GM21737 (cell line): Measurements from ENCODE around the gene MTMR3.
A peak's percentile ranks its signal among the peaks of the same experiment; 100 is the strongest.

Experiments
- ATAC-seq: cut with Tn5 transposase; IDR thresholded peaks from one replicate; pipeline ENCODE4 v1.9.1; 2021; ENCODE audit warnings: mild to moderate bottlenecking, moderate library complexity; ENCODE audit not compliant: unreplicated experiment

MTMR3 gene

DNA sequence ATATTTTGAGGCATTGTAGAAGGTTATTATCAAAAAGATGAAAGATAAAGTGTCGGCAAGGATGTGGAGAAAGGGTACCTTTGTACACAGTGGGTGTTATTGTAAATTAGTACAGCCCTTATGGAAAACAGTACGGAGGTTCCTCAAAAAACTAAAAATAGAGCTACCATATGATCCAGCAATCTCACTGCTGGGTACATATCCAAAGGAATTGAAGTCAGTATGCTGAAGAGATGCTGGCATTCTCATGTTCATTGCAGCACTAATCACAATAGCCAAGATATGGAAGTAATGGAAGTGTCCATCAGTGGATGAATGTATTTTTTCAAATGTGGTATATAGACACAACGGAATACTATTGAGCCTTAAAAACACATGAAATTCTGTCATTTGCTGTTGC lies 15.1 kb upstream of the MTMR3 start:
- no peak for ATAC-seq

DNA sequence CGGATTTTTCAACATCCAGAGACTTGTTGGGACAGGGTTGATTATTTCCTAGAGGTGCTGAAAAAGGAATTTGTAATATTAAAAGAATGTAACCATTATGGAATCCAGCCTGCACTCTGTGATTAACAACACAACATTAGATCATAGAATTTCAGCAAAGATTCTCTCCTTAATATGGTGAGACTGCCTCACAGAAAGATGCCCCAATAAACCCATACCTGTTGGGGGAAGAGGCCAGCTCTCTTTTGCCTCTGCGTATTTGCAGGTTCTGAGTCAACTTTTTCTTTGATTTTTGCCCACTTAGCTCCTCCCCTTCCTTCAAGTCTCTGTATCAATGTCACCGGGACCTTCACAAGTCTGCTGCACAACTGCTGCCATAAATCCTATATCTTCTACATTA lies 12.4 kb upstream of the MTMR3 start:
- ATAC-seq: no peak

DNA sequence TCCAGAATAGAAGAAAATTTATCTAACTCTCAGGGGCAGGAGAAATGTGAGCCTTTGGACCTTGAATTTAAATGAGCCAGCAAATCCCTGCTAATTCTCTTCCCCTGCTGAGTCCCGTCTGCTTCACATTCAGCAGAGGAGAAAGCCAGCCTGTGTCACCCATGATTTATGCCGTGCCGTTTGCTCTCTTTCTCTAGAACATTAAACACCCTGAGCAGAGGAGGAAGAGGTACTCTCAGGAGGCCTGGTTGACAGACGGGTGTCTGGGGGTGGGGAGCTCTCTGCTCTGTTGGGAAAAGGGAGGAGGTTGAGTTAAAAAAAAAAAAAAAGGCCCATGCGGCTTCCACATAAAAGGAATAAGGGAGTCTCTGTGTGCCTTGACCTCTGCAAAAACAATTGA lies 11.3 kb upstream of the MTMR3 start:
- no peak for ATAC-seq

DNA sequence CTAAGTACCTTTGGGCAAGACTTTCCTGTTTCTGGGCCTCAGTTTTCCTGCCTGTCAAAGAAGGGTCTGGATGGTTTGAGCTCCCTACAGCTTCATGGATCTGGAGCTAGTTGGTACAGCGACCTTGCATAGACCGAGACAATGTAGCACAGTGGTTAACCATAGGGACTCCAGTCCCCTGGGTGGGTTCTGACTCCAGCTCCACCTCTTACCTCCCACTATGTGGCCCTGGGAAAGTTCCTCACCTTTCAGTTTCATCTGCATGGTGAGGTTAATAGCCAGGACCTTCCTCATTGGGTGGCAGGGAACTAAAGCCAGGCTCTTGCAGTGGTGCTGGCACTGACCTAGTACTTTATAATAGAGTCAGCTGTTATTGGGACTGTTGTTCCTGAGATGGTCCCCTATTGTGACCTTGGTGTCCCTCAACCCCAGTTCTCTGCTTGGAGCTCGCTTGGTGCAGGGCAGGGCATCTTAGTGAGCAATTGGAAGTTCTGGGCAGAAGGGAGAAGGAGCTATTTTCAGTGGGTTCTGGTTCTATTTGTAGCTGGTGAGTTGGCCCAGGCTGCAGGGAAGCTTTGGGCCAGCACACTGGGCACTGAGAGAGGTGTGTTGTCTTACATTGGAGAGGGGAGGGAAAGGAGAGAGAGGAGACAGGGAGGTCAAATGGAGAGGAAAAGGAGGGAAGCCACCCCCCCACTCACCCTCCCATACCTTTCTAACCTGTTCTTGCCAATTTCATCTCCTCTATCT lies 10.7 kb upstream of the MTMR3 start:
- no peak for ATAC-seq

DNA sequence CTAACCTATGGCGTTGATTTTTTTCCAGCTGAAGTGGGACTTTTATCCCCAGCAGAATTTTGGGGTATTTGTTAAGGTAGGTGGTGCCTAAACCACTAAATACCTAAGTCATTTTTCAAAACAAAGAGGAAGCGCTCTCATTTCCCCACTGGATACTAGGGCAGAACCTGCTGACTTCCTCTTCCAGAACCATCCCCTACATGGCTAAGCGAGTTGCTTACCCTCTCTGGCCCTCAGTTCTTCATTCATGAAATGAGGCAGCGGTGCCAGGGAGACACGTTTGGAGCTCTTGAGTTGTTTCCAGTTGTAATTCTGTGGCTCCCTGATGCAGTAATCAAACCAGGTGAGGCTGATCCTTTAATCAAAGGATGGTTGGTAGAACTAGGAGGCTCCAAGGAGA lies 10.0 kb upstream of the MTMR3 start:
- no peak for ATAC-seq

DNA sequence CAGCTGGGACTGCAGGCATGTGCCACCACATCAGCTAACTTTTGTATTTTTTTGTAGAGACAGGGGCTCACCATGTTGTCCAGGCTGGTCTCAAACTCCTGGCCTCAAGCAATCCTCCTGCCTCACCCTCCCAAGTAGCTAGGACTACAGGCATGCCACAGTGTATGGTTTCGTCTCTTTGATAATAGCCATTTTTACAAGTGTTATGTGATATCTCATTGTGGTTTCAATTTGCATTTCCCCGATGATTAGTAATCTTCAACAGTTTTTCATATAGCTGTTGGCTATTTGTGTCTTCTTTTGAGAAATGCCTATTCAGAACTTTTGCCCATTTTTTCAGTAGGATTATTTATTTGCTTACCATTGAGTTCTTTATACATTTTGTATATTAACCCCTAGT lies 9.0 kb upstream of the MTMR3 start:
- no peak for ATAC-seq

DNA sequence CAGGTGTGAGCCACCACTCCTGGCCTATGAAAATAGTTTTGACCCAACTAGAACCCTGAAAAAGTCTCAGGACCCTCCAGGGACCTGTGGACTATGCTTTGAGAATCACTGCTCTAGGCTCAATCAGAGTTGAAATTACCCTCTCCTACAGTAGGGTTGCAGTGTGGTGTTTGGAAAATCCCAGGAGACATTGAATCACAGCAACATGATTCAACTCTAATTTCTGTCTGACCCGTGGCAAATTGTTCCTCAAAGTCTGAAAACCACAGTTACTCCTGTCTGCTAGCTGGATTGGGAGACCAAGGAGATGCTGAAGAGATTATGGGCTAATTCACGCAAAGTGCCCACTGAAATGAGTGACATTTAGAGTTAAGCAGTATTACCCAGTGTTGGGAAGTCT lies 5.4 kb upstream of the MTMR3 start:
- no peak for ATAC-seq

DNA sequence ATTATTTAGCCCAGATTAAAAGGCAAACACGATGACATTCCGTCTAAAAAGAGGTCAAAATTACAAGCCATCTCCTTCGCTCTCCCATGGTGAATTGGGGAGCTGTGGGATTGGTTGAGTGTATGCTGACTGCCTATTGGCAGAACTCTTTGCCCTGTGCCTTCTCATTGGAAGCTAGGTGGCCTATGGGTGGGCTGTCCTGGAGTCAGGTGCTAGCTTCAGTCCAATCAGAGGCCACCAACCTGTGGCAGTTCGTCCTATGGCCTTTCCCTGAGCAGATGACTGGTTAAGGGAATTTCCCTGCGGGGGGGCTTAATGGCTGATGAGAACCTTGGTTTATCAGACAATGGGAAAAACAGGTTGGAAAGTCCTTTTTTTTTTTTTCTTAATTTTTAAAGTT lies 3.2 kb upstream of the MTMR3 start:
- no peak for ATAC-seq

DNA sequence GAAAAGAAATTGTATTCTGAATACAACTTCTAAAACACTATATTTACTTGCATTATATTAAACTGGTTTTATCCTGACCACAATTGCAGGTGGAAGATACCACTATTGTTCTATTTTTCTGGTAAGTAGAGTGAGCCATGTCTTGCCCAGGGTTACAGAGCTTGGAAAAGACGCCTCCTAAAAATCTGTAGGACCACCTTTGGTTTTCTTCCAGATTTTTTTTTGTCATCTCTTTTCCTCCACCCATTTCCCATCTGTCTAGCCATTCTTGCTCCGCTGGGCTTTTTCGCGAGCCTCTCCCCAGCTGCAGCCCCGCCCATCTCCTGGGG lies 294 bp upstream of the MTMR3 start:
- peak; percentile 55 for ATAC-seq

DNA sequence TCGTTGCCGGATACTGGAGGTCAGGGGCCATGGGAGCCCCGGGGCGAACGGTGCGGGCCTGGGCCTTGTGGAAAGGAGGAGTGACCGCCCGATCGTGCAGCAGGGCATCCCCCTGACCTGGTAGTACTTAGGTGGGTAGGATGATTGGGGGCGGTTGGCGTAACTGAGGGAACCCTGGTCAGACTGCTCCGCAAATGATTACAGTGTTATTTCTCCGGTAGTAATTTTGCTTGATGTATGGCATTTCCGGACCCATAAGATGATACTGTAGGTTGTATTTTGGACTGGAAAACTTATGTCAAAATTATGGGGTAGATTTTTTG lies 762 bp downstream of the MTMR3 start:
- peak; percentile 6 for ATAC-seq

DNA sequence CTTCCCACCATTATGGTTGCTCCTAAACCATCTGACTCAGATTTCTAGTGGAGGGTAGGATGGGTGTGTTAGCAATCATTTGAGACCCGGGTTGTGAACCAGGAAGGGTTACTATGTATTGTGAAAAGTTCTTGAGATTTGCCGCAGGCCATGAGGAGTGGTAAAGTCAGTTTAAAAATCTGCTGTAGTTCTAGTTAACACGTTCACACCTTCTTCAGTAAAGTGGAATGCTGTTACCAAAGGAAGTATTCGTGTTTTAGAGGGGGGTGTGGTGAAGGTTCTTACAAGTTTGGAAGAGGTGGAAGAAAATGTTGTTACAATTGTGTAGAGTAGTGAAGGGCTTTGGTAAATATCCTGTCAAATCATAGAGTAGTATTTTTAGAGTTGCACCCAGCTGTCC lies 2.6 kb downstream of the MTMR3 start:
- no peak for ATAC-seq

DNA sequence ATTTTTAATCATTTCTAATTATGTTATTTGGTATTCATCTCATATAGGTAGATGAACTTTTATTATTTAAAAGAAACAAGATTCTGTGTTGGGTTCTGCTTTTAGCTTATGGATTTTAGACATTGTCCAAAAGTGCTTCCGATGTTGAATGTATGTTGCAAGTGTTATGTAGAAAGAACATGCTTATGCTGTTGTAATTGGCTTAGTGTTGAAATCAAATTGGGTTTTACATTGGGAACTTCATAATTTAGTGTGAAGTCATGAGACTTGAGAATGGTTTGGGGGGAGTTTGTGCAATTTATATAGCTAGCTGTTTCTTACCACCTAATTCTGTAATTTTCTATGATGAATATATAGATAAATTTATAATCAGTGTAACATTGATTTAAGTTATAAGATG lies 3.6 kb downstream of the MTMR3 start:
- no peak for ATAC-seq

DNA sequence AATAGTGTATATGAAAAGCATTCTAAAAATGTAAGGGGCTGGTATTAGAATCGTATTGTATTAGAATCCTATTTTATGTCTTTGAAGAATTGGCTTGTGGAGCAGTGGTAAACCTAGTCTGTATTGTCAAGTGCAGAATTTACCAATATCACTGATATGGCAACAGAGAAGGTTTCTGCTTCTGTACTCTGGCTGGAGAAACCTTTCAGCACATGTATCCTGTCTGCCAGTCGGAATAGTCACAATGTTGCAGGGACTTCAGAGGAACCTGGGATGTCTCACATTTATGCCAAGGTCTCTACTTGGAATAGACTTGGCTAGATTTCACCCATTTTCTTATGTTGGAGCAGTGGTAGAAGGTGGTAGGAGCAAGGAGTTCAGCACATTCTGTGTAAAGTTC lies 4.4 kb downstream of the MTMR3 start:
- no peak for ATAC-seq

DNA sequence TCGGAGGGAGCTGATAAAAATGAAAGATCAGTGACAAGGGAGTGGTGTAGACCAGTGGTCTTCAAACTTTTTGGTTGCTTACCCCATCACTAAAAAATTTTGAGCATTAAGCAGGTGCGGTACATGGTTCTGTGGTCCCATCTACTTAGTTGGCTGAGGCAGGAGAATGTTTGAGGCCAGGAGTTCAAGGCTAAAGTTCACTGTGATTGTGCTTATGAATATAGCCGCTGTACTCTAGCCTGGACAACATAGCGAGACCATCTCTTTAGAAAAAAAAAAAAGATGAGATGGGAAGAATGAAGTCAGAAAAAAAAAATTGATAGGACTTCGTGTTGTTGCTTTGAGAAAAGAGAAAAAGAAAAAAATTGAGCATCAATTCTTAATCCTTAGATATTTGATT lies 7.8 kb downstream of the MTMR3 start:
- ATAC-seq: no peak

DNA sequence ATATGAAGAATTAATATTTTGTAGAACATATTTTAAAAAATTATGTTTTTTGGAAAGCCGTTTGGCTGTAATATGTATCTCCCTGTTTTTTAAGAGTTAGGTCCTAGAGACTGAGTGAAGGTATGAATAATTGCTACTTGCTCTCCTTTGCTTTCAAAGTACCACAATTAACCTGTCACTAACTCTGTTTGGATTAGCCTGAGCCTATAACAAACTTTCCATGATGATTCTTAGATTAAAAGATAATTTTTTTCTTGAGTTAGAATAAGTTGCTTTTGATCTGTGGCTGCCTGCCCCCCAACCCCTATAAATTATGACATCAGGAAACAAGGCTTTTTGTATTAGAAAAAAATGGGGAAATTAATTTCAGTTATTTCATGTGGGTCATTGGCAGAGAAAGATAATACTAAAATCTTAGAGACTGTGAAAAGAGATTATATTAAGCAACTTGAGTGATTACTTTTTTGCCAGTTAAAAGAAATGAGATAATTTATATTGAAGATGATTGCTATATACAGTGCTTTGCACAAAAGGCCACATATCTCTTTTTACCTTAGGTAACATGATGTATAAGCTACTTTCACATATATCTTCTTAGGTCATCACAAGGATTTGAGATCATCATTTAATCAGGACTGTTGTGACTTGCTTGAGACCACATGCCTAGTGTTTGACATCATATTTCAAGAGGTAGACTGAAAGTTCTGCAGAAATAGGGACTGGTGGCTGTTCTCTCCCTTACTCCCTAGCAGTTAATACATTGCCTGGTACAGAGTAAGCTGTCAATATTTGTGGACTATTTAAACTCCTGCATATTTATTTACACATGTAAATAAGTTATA lies 9.6 kb downstream of the MTMR3 start:
- ATAC-seq: no peak

DNA sequence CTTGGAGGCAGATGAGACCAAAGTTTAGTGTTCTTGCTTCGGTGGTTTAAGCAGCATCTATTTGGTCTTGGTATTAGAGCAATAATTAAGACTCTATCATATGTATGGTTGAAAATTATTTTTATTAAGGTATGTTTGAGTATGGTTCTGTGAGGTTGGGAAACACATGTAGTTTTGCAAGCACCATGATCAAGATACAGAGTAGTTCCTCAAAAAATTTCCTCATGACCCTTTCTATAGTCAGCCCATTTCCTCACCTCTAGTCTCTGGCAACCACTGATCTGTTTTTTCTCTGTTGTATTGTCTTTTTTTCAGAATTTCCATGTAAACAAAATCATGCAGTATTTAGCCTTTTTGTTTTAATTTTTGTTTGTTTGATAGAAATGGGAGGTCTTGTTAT lies 18.4 kb downstream of the MTMR3 start:
- ATAC-seq: no peak

DNA sequence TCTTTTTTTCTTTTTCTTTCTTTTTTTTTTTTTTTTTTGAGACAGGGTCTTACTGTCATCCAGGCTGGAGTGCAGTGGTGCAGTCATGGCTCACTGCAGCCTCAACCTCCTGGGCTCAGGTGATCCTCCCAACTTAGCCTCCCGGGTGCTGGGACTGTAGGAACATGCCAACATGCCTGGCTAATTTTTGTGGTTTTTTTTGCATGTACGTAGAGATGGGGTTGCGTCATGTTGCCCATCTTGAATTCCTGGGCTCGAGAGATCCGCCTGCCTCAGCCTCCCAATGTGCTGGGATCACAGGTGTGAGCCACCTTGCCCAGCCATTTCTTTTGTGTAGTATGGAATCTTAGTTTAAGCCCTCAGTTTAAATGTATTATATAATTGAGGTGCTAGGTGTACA lies 20.4 kb downstream of the MTMR3 start:
- ATAC-seq: no peak

DNA sequence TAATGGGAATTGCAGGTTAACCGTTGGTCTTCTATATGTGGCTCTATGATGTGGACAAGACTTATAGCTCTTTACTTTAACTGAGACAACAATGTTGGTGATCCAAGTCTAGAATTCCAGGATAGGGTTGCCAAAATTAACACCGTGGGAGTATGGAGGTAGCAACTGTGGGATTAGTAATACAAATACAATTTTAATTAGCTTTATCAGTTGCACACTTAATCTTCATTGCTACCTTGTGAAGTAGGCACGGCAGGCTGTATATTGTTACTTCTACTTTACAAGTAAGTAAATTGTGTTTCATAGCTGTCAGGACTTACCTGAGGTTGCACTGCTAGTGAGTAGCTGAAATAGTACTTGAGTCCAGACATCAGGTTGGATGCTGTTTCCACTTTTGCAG lies 21.0 kb downstream of the MTMR3 start:
- ATAC-seq: no peak

DNA sequence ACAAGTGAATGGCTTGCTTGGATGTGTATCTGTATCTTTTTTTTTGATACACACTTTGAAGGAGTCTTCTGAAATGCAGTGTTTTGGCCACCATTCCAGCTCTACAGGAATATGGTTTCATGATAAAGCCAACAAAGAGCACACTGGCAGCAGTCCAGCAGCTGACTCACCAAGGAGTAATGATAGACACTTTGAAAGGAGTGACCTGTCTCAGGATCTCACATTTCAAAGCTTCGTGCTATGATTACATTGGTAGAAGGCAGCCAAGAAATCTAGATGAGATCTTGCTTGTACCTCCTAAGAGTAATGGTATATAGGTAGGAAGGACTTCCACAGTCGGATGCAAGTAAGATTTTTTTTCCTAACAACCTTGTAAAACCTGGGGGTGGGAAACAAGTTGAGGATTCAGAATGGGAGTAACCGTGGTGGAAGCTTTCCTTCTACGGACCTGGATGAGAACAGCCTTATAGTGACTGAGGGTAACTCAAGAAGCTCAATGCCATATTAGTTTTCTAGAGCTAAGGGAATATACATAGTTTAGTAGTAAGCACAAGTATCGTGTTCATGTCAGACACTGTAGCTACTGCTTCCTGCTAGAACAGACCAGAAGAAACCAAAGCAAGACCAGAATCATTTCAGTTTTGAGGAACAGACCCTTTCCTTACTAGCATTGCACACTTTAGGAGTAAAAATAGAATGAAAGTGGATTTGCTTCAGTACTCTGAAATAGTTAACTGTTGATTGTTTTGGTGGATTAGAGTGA lies 25.0 kb downstream of the MTMR3 start:
- ATAC-seq: no peak

DNA sequence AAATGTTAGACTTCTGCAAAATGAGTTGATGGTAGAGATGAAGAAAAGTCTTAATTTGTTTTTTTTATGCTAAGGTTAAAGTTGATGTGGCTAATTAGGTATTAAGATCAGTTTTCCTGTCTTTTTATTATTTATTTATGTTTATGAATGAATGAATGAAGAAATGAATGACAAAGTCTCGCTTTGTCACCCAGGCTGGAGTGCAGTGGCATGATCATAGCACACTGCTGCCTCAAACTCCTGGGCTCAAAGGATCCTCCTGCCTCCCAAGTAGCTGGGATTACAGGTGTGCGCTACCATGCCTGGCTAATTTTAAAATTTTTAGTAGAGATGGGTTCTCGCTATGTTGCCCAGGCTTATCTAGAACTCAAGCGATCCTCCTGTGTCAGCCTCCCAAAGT lies 29.2 kb downstream of the MTMR3 start:
- ATAC-seq: no peak

DNA sequence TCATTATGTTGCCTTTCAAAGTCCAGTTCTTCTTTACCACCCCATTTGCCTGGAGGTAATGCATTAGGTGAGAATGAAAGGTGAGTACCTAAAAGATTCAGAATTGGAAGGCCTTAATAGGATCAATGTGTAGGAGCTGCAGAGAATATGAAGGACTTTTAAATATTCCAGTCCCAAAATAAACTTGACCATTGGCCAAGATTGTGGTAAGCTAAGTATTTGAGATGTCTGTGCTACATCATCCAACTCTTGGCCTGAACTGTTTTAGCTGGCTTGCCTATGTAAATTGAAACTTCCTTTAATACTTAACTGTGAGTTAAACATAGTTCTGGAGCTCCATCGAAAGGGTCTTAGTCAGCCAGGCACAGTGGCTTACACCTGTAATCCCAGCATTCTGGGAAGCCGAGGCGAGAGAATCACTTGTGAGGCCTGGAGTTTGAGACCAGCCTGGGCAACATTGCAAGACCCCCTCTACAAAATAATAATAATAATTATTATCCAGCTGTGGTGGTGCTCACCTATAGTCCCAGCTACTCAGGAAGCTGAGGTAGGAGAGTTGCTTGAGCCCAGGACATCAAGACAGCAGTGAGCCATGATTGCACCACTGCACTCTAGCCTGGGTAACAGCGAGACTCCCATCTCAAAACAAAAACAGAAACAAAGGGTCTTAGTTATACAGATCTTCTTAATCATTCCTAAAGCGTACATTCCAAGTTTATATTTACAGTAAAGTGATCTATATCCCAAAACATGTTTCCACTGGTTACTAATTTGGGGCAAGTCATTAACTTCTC lies 29.8 kb downstream of the MTMR3 start:
- no peak for ATAC-seq
